GM21528 (cell line): ENCODE measurements around the gene PLXNC1.

Experiments used
- ATAC-seq: cut with Tn5 transposase; IDR thresholded peaks from one replicate; pipeline ENCODE4 v1.9.1; 2021; ENCODE audit warnings: mild to moderate bottlenecking, moderate library complexity; ENCODE audit not compliant: unreplicated experiment, low FRiP score

PLXNC1 gene

GRCh38 chr12:94262228-94263010 lies 114.0 kb downstream of the PLXNC1 start:
- peak; percentile 51 for ATAC-seq

- peak; percentile 38 for ATAC-seq
These were observed 114.8 kb downstream of the PLXNC1 start for GRCh38 chr12:94263011-94263811.

DNA sequence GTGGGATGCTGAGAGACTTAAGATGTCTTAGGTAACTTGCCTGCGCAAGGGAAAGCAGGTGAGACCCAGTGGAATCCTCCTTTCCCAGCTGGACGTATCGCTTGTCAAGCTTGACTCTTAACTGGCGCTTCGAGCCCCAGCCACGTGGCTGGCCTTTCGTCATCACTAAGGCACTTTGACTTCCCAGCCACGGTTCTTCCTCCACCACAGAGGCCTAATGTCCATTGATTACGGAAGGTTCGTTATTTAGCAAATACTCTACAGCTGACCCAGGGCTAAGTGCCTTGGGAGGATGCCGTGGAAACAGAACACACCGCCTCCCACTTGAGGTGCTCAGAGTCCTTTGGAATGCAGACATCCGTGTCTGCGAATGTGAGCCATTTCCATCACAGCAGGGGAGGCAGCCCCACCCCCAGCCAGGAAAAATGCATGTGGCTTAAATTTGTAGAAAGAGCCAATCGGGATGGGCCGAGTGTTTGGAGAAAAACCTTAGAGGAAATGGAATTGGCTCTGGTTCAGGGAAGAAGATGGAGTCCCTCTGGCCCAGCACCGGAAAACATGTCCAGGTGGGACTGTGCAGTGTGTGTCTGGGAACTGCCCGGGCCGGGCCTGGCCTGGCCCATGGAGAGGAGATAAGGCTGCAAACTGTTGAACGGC lies 115.7 kb downstream of the PLXNC1 start:
- ATAC-seq, result no peak

DNA sequence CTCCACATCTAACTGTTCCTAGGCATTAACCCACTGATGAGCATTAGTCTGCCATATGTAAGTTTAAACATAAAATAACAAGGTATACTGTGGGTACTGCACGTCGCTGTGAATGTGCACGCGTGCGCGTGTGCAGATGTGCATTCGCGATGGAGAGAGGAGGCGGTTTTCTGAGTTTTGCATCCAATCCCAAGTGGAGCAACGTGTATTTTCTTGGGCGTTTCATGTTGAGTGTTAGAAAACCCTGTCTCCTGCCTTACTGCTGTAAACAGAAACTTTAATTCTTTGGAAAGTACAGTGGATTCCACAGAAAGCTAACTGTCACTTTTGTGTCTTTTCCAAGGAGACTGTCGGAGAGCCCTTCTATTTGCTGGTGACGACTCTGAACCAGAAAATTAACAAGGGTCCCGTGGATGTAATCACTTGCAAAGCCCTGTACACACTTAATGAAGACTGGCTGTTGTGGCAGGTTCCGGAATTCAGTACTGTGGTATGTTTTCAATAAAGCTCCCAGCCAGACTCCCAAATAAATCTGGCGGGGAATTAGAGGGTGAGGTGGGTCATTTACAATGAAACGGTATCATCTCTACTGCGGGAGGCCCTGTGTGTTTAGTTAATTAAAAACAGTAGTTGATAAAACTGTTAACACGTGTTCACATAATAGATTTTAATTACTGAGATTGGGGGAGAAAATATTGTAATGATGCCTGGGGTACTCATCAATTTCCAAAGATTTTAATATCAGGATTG lies 116.5 kb downstream of the PLXNC1 start:
- no peak for ATAC-seq

GRCh38 chr12:94265539-94265938 lies 117.2 kb downstream of the PLXNC1 start:
- ATAC-seq, result no peak

GRCh38 chr12:94265966-94266745 lies 117.8 kb downstream of the PLXNC1 start:
- no peak for ATAC-seq

DNA sequence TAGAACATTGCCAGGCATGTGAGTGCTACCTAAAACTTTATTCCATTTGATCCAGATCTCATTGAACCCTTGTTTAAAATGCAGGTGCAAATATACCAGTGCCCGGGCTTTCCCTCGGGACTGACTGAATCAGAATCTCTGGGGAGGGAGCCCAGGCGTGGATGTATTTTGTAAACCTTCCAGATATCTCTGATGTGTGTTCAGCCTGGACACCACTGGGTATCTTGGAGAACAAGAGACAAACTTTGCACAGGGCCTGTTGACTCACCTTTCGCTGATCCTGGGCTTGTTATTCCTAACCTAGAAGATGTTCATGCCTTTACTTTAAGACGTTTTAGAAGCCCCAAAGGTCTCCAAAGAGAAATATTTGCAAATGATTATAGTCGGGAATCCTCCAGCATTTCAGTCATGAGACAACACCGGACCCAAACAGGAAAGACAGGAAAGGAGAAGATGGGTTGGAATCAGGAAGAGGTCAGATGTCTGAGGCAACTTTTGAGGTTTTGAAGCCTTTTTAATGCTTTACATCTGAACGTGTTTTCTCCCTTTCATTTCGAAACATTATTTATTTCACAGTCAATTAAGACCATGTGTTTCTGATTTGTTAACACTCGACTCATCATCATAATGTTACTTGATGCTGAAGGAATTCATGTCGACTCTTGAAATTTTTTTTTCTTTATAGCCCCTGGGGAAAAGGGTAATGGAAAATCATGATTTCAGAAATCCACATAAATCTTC lies 118.6 kb downstream of the PLXNC1 start:
- ATAC-seq, result no peak

DNA sequence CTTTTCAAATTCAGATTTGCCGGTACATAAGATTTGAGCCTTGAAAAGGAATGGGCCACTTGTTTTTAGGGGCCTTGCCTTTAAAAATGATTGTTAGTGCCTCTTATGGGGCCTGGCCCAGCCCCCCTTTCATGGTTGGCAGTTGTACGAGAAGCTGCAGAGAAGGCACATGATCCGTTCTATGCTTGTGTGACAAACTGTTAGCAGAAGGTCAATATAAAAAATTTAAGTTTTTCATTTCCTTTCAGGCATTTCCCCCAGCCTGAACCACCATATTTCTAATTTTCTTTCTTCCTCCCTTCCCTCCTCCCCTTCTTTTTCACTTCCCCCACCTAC lies 119.1 kb downstream of the PLXNC1 start:
- ATAC-seq, result no peak

DNA sequence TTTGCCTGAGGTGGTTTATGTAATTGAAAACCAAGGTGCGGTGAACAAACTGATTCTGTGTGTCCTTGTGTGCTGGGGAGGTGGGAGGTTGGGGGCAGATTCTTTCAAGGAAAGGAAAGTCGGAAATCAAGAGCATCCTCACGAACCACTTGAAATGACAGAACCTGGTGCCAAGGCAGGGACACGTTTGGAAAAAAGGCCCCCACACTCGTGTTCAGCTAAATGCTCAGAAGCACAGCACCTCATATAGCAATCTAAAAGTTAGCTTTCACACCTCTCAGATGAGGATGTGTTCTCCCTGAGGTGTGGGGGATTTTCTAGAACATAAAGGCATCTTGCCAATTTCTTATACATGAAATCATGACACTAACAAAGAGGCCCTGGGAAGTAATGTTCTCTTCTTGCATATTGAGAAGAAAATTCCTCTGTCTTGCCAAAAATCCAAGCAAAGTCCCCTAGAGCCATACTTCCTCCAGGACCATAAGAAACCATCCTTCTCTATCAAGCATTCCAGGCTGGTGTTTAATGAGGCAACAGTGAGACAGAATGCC lies 119.6 kb downstream of the PLXNC1 start:
- ATAC-seq, result no peak

- no peak for ATAC-seq
These were observed 121.1 kb downstream of the PLXNC1 start for GRCh38 chr12:94269316-94269999.

GRCh38 chr12:94271351-94271750 lies 123.0 kb downstream of the PLXNC1 start:
- ATAC-seq, result no peak

DNA sequence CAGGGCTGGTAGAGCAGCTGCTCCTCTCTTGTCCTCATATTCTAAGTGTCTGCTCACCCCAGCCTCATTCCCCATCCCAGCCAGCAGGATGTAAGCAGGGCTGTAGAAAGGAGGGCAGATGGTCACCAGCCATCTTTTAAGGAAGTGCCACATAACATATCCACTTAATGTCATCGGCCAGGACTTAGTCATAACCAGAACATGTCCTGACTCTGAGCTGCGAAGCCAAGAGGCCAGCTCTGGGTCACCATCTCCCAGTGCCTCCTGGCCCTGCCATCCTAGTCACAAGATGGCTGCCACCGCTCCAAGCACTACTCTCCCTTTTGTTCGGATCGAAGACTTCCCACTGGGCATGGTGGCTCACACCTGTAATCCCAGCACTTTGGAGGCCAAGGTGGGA lies 123.9 kb downstream of the PLXNC1 start:
- ATAC-seq, result no peak

- no peak for ATAC-seq
These were observed 124.9 kb downstream of the PLXNC1 start for GRCh38 chr12:94273272-94273671.

GRCh38 chr12:94276725-94277124 lies 128.3 kb downstream of the PLXNC1 start:
- ATAC-seq, result no peak

GRCh38 chr12:94277426-94278000 lies 129.1 kb downstream of the PLXNC1 start:
- ATAC-seq, result no peak

- ATAC-seq, result no peak
These were observed 131.7 kb downstream of the PLXNC1 start for GRCh38 chr12:94280063-94280462.

DNA sequence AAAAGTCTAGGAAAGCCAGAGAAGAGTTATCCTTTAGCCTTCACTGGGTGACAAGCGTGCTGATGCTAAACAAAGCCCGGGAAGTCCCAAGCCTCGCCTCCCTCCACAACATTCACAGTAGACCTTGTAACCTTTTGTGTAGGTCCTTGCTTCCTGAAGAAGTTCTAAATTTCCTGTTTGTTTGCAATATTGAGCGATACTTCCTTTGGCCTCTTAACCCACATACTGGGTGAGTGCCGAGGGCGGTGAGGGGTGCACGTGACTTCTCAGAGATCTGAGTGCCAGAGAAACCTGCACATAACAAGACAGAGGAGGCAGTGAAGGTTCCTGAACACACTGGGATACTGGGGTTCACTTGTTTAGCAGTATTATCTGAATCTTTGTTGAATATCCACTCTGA lies 134.3 kb downstream of the PLXNC1 start:
- no peak for ATAC-seq

GRCh38 chr12:94284046-94284445 lies 135.7 kb downstream of the PLXNC1 start:
- no peak for ATAC-seq
